GM23338 (cell line): ENCODE results near the gene MLC1. TPM values are rescaled to one million over a fixed set of nuclear protein-coding genes. Genes with fewer than 3 reads are reported as not detected.

ENCODE experiments used
- ATAC-seq: fragments of 200-7000 bp; cut with Tn5 transposase; 3 replicates; pipeline ENCODE4 v1.9.1; 2020
- DNase-seq: peaks from one replicate; pipeline ENCODE4 v3.0.0-alpha.2; 2015; ENCODE audit warnings: low spot score
- H2AFZ ChIP-seq: fragments of 200-600 bp; sonication (generic); 2 replicates; pipeline ENCODE4 v1.8.0; 2016; ENCODE audit warnings: antibody characterized with exemption, mild to moderate bottlenecking, moderate library complexity
- H3F3A ChIP-seq: fragments of 200-600 bp; sonication (generic); replicated peaks from 2 replicates; pipeline ENCODE4 v1.8.0; 2017; ENCODE audit warnings: antibody characterized with exemption, mixed run types, low read depth
- H3K27ac ChIP-seq: fragments of 200-600 bp; sonication (generic); 2 replicates; pipeline ENCODE4 v1.6.1; 2016; ENCODE audit warnings: low read depth
- H3K27me3 ChIP-seq: fragments of 200-600 bp; sonication (generic); 2 replicates; pipeline ENCODE4 v1.8.0; 2016; ENCODE audit warnings: mild to moderate bottlenecking, mixed run types, moderate library complexity; ENCODE audit not compliant: insufficient read depth
- H3K36me3 ChIP-seq: fragments of 200-600 bp; sonication (generic); 2 replicates; pipeline ENCODE4 v1.8.0; 2016; ENCODE audit warnings: mild to moderate bottlenecking; ENCODE audit not compliant: insufficient read depth
- H3K4me1 ChIP-seq: fragments of 200-600 bp; sonication (generic); 2 replicates; pipeline ENCODE4 v1.8.0; 2016; ENCODE audit warnings: mild to moderate bottlenecking, moderate library complexity; ENCODE audit not compliant: insufficient read depth
- H3K4me2 ChIP-seq: fragments of 200-600 bp; sonication (generic); 2 replicates; pipeline ENCODE4 v1.7.1; 2017; ENCODE audit warnings: mixed run types
- H3K4me3 ChIP-seq: fragments of 200-600 bp; sonication (generic); 2 replicates; pipeline ENCODE4 v1.6.1; 2016; ENCODE audit warnings: mixed run types
- H3K79me2 ChIP-seq: fragments of 200-600 bp; sonication (generic); replicated peaks from 2 replicates; pipeline ENCODE4 v1.8.0; 2017; ENCODE audit warnings: mild to moderate bottlenecking; ENCODE audit not compliant: insufficient read depth
- H3K9me2 ChIP-seq: fragments of 200-600 bp; sonication (generic); 2 replicates; pipeline ENCODE4 v1.8.0; 2017; ENCODE audit not compliant: insufficient read depth
- H4K20me1 ChIP-seq: fragments of 200-600 bp; sonication (generic); replicated peaks from 2 replicates; pipeline ENCODE4 v1.8.0; 2017; ENCODE audit warnings: mild to moderate bottlenecking; ENCODE audit not compliant: insufficient read depth
- H3K27ac Mint-ChIP-seq: 2 replicates; pipeline ENCODE4 v1.8.0; 2020; ENCODE audit warnings: inconsistent platforms, mild to moderate bottlenecking, moderate library complexity, mixed read lengths
- H3K27me3 Mint-ChIP-seq: 3 replicates; pipeline ENCODE4 v1.8.0; 2022; ENCODE audit warnings: low read depth, mild to moderate bottlenecking, moderate library complexity, mixed read lengths, inconsistent platforms; ENCODE audit not compliant: insufficient read depth, poor library complexity
- H3K36me3 Mint-ChIP-seq: 3 replicates; pipeline ENCODE4 v1.8.0; 2021; ENCODE audit warnings: low read depth, mild to moderate bottlenecking, inconsistent platforms, moderate library complexity, mixed read lengths
- H3K4me1 Mint-ChIP-seq: 3 replicates; pipeline ENCODE4 v1.8.0; 2020; ENCODE audit warnings: mild to moderate bottlenecking, inconsistent platforms, mixed read lengths
- H3K4me3 Mint-ChIP-seq: 3 replicates; pipeline ENCODE4 v1.8.0; 2021; ENCODE audit warnings: moderate library complexity, mild to moderate bottlenecking, inconsistent platforms, mixed read lengths
- H3K9me3 Mint-ChIP-seq: 3 replicates; pipeline ENCODE4 v1.8.0; 2020; ENCODE audit warnings: moderate library complexity, mild to moderate bottlenecking, inconsistent platforms, mixed read lengths
- CREB1 ChIP-seq: fragments of 250-450 bp; sonication (Bioruptor Pico); IDR thresholded peaks from 2 replicates; pipeline ENCODE4 v1.5.0; 2020; ENCODE audit warnings: low read depth, mild to moderate bottlenecking, moderate library complexity
- CTCF ChIP-seq, 2 experiments: fragments of 200-600 bp in 1 of 2; sonication (generic) in 1 of 2; conservative IDR thresholded peaks; 2 replicates each; pipeline versions ENCODE4 v1.5.1 to v1.6.1; 2016 to 2017; ENCODE audit warnings: antibody characterized with exemption in 2 of 2, low read depth in 2 of 2, mild to moderate bottlenecking in 2 of 2, moderate library complexity in 1 of 2
- ETS1 ChIP-seq: IDR thresholded peaks from 2 replicates; pipeline ENCODE4 v1.6.1; 2016; ENCODE audit warnings: antibody characterized with exemption
- EZH2phosphoT487 ChIP-seq: fragments of 200-600 bp; sonication (generic); IDR thresholded peaks from one replicate; pipeline ENCODE4 v1.8.1; 2018; ENCODE audit warnings: antibody characterized with exemption; ENCODE audit not compliant: unreplicated experiment
- JUNB ChIP-seq: IDR thresholded peaks from one replicate; pipeline ENCODE4 v1.6.1; 2016; ENCODE audit warnings: antibody characterized with exemption; ENCODE audit not compliant: unreplicated experiment
- NANOG ChIP-seq: IDR thresholded peaks from 2 replicates; pipeline ENCODE4 v1.6.1; 2016; ENCODE audit warnings: antibody characterized with exemption, borderline replicate concordance
- POLR2AphosphoS5 ChIP-seq: IDR thresholded peaks from 2 replicates; pipeline ENCODE4 v1.6.1; 2016; ENCODE audit warnings: antibody characterized with exemption, low read depth
- REST ChIP-seq: IDR thresholded peaks from one replicate; pipeline ENCODE4 v1.6.1; 2018; ENCODE audit warnings: antibody characterized with exemption; ENCODE audit not compliant: unreplicated experiment
- STAT1 ChIP-seq: IDR thresholded peaks from one replicate; pipeline ENCODE4 v1.6.1; 2016; ENCODE audit warnings: antibody characterized with exemption; ENCODE audit not compliant: unreplicated experiment
- ZNF114 ChIP-seq: fragments of 250-450 bp; sonication (Bioruptor Pico); IDR thresholded peaks from 2 replicates; pipeline ENCODE4 v1.5.0; 2020; ENCODE audit warnings: mild to moderate bottlenecking, moderate library complexity
- ZNF331 ChIP-seq: fragments of 250-450 bp; sonication (Bioruptor Pico); IDR thresholded peaks from 2 replicates; pipeline ENCODE4 v1.5.0; 2020; ENCODE audit warnings: low read depth, mild to moderate bottlenecking, moderate library complexity
- polyA plus RNA-seq: library from polyadenylated mRNA; unstranded; fragments of >200 nt; fragmentation: Nextera tagmentation; extraction: Ambion mirVana; gene quantifications from 2 replicates; pipeline ENCODE4 v1.2.1, GENCODE V29; 2016
- total RNA-seq: library from RNA; depleted of rRNA; stranded (reverse); fragments of >200 nt; shearing (Covaris generic); gene quantifications from 2 replicates; pipeline ENCODE4 v1.2.3, GENCODE V29; 2014

MLC1 gene
- total and polyA plus RNA-seq, 2 experiments from 2014 or later, result not detected

- H3K4me1 Mint-ChIP-seq, result no peaks in the 10 kb centered on the region
- no peak overlapping the region for H3K4me3 ChIP-seq
- no peaks in the 10 kb centered on the region for H3F3A ChIP-seq
- no peak for DNase-seq
- no peak overlapping the region for H3K4me2 ChIP-seq
- no peak for TF ChIP-seq ZNF331
- no peak for TF ChIP-seq POLR2AphosphoS5
- no peak overlapping the region for H3K4me3 Mint-ChIP-seq
- H3K9me3 Mint-ChIP-seq, result no peaks in the 10 kb centered on the region
- peaks cover 4% of the 10 kb centered on the region for H3K27me3 Mint-ChIP-seq
- no peaks in the 10 kb centered on the region for H3K36me3 ChIP-seq
- no peaks in the 10 kb centered on the region for H3K79me2 ChIP-seq
- no peaks in the 10 kb centered on the region for H3K27me3 ChIP-seq
- no peaks in the 10 kb centered on the region for H3K4me1 ChIP-seq
- no peak overlapping the region for H3K27ac Mint-ChIP-seq
- H2AFZ ChIP-seq, result no peak overlapping the region
- no peaks in the 10 kb centered on the region for H3K36me3 Mint-ChIP-seq
- no peak for ATAC-seq
- H4K20me1 ChIP-seq, result no peaks in the 10 kb centered on the region
- no peak overlapping the region for H3K27ac ChIP-seq
- H3K9me2 ChIP-seq, result no peaks in the 10 kb centered on the region
These were observed 45.4 kb downstream of the MLC1 start for GRCh38 chr22:50039669-50040443.

- H4K20me1 ChIP-seq, result no peaks in the 10 kb centered on the region
- Mint-ChIP-seq H3K4me3 (no peak overlapping the region), H3K36me3 (no peaks in the 10 kb centered on the region), H3K4me1 (no peaks in the 10 kb centered on the region), H3K27ac (no peak overlapping the region), H3K27me3 (peaks cover 6% of the 10 kb centered on the region), H3K9me3 (no peaks in the 10 kb centered on the region)
- 0 out of 2 replicates have a peak, but pooled peaks cover under 1% of the 10 kb centered on the region for H3K27me3 ChIP-seq
- H2AFZ ChIP-seq, result no peak overlapping the region
- H3K4me2 ChIP-seq, result no peak overlapping the region
- DNase-seq (no peak), ATAC-seq (no peak)
- no peaks in the 10 kb centered on the region for H3K79me2 ChIP-seq
- H3K36me3 ChIP-seq, result no peaks in the 10 kb centered on the region
- H3K9me2 ChIP-seq, result no peaks in the 10 kb centered on the region
- H3F3A ChIP-seq, result no peaks in the 10 kb centered on the region
- no peaks in the 10 kb centered on the region for H3K4me1 ChIP-seq
- H3K27ac ChIP-seq, result no peak overlapping the region
- H3K4me3 ChIP-seq, result no peak overlapping the region
- TF ChIP-seq EZH2phosphoT487 (no peak), CREB1 (CRISPR knock-in tag) (no peak), JUNB (no peak), STAT1 (no peak), ZNF331 (no peak), ZNF114 (CRISPR knock-in tag) (no peak), REST (no peak), NANOG (no peak), CTCF (conservative IDR thresholded peaks at IDR 0.05; ENCODE audit: low read depth in 2 of 2) (no peak), POLR2AphosphoS5 (no peak), ETS1 (no peak)
These were observed 49.1 kb downstream of the MLC1 start for GRCh38 chr22:50035976-50036724.
